Adipose tissue (tissue), 3 donors: ENCODE results near the gene CETP. TPM values are rescaled to one million over a fixed set of nuclear protein-coding genes. Genes with fewer than 3 reads are reported as not detected.
"Not testable (repeated sequence)": the region's sequence is repeated elsewhere in the genome, so short reads cannot be mapped to it uniquely, and the experiment has no call there.

ENCODE experiments used
- H3K27ac ChIP-seq: one replicate; pipeline ENCODE4 v1.5.1; 2013; ENCODE audit warnings: low read depth, low read length
- whole genome bisulfite sequencing, 3 donors: extraction: QIAGEN DNeasy Blood & Tissue Kit; methylation state at CpG; one replicate each; pipeline ENCODE4 v1.1.7; 2013; 5-methylcytosine and 5-hydroxymethylcytosine counted together
- polyA plus RNA-seq, 3 donors: library from polyadenylated mRNA; stranded (reverse); fragments of 200-250 nt; gene quantifications; one replicate each; pipeline ENCODE4 v1.2.3, GENCODE V29; 2013
- donor health status: healthy with polysubstance abuse.
- donor health status: Bipolar disorder and iron deficiency.
- donor health status: healthy.

Gene CETP
- polyA plus RNA-seq, 3 donors = 0.39 to 2.8 (median 0.89) TPM

DNA sequence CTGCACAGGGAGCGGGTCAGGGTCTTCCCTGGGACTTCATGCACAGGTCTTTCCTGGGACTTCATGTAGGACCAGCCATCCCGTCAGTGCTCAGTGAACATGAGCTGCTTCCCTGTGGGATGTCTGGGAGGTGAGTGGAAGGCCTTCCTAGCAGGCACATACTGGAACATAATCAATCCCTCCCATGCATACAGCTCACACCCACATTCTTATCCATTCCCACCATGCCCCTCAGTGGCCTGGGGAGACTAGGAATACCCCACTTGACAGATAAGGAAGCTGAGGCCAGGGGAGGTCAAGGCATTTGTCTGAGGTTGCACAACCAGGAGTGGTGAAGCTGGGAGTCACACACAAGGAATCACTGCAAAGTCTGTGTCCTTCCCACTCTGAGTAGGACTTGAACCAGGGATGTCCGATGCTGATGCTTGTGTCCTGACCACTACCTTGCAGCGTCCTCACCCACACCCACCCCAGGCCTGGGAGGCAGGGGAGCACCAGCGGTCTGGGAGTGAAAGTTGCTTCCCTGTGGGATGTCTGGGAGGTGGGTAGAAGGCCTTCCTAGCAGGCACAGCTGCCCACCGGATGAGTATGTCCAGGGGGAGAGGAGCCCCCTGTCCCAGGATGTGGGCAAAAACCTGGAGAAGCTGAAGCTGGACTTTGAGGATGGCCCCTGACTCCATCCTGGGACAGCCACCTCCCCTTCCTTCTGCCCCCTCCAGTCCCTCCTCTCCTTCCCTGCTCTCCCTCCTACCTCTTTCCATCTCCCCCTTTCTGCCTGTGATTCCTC lies 26.6 kb downstream of the CETP start:
- peak overlapping the region; percentile 21 for H3K27ac ChIP-seq
- 64 to 89% (median 68%) methylated on average over 6 of the region's 6 CpGs for WGBS, 3 donors

DNA sequence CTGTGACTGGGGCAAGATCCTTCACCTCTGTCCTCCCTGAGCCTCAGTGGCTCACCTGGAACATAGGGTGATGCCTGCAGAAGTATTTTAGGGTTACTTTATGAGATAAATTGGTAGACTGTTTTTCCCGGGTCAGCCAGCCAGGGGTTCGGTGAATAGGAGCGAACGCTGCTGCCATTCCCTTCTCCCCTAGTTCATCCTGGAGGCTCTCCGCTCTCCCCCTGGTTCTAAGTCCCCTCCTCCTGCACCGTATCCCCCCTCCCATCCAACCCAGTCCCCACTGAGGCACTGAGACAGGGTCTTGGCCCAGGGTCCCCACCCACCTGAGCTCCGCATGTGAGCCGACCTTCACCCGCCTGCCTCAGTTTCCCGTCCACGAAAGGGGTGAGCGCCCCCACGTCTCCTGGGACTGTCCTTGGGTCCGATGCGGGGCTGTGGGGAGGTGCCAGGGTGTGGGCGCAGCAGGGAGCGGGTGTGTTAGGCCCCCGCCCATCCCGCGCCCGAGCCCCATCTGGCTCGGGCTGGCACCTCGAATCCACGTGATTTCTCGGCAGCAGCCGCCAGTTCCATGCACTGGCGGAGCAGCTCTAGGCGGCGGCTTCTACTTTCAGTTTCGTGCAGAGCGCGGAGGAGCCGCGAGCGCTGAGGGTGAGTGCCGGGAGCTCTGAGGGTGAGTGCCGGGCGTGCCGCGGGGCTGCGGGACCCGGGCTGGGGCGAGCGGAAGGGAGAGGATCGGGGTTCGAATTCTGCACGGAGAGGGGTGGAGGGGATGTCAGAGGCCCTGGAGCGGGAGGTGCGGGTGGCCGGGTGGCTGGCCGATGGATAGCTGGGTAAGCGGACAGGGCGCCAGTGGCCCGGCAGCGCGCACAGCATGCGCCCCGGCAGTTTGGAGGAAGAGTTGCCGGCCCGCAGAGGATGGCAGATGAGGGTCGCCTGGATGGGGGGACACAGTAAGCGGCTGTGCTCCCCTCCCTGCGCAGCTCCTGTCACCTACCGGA lies 27.5 kb downstream of the CETP start, which contains the start of gene NLRC5:
Gene NLRC5, plus strand, starts transcription at position 610 of the 998 bp plus-strand sequence. CDS start 31,156 bp downstream, outside the sequence.
- 2 to 6% (median 2%) methylated on average over 58 to 64 of the region's 64 CpGs for WGBS, 3 donors

DNA sequence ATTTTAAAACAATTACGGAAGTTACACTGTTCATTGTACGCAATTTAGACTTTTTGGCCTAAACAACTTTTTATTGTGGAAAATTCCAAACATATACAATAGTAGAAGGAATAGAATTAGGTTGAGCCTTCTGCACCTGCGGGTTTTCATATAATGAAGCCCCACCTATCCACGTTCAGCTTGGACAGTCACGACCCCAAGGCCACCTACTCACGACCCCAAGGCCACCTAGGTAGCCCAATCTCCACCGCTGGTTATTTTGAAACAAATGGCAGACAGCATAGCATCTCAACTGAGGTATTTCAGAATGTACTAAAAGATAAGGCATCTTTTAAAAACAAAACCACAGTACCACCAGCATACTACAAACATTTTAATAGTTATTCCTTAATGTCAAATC lies 28.2 kb downstream of the CETP start:
- WGBS, 3 donors = 11 to 17% (median 15%) methylated on average over 7 of the region's 7 CpGs
- no peak overlapping the region for H3K27ac ChIP-seq

More for the DNA sequence above, 27.5 kb downstream of the CETP start, which contains the start of gene NLRC5:
- H3K27ac ChIP-seq = peak within 1 kb of the TSS; percentile 21

DNA sequence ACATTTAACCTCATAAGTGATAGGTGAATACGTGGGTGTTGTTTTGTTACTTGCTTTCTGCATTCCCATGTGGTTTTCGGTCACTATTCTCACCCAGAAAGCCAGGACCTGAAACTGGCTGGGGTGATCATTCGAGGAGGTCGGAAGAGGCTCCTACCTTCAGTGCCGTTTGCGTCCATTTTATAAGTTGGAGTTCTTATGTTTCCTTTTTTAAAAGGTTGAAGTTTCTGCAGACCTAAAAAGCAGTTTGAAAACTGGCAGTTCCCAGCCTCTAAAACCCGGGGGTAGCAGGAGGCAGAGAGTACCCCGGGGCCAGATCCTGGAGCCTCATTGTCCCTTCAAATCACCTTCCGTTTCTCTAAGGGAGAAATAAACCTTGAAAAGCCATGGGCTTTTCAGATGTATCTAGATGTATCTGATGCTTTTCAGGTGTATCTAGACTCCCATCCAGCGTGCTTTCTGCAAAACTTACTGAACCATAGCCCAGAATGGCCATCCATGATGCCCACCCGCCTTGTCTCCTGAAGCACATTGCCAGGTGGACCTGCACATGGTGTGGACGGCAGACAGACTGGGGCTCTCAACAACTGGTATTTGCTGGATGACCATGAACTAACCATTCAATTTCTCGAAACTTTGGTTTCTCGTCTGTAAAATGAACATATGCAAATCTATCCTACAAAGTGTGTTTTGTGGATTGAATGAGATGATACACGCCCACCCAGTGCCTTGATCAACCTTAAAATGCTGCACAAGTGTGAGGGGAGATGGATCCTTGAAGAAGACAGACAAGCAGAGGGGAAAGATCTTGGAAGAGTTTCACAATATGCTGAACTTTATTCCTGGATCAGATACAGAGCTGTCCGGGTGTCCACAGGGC lies 28.9 kb downstream of the CETP start:
- WGBS, 3 donors = 59 to 83% (median 65%) methylated on average over 16 of the region's 16 CpGs
- H3K27ac ChIP-seq = no peak overlapping the region

DNA sequence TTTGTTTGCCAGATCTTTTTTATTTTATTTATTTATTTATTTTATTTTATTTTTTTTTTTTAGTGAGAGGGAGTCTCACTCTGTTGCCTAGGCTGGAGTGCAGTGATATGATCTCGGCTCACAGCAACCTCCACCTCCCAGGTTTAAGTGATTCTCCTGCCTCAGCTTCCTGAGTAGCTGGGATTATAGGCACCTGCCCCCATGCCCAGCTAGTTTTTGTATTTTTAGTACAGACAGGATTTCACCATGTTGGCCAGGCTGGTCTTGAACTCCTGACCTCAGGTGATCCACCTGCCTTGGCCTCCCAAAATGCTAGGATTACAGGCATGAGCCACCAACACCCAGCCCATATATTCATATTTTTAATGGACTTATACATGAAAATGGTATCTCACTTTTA lies 30.7 kb downstream of the CETP start:
- 78 to 94% (median 88%) methylated on average over 1 of the region's 1 CpG for WGBS, 3 donors
- H3K27ac ChIP-seq = not testable (repeated sequence)

DNA sequence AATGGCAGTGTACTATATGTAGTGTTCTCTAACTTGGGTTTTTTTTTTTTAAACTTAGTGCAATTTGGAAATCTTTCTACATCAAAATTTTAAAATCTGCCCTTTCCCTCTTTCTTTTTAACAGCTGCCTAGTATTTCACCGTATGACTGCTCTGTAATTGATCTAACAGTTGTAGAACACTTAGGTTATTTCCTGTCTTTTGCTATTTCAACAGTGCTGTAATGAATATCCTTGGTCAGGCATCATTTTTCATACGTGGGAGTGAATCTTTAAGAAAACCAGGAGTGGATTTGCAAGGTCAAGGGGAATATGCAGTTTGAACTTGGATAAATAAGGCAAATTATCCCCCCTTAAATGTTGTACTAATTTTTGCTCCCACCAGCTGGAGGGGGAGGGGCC lies 31.5 kb downstream of the CETP start:
- 18 to 68% (median 31%) methylated on average over 2 of the region's 2 CpGs for WGBS, 3 donors
- H3K27ac ChIP-seq = no peak overlapping the region

DNA sequence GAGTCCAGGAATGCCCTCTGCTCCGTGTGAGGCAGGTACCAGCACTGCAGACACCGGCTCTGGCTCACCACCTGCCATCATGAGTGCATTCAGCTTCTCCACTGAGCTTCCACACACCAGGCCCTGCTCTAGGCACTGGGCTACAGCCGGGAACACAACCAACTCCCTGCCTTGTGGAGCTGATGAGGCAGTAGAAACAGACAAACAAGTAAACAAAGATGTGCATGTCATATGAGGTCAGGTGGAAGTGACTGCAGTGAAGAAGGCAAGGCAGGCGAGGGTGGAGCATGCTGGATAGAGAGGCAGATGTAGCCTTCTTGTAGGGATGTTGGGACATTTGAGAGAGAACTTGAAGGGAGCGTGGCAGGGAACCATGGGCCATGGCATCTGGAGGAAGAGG lies 32.6 kb downstream of the CETP start:
- 79 to 90% (median 83%) methylated on average over 5 of the region's 5 CpGs for WGBS, 3 donors
- H3K27ac ChIP-seq = no peak overlapping the region

DNA sequence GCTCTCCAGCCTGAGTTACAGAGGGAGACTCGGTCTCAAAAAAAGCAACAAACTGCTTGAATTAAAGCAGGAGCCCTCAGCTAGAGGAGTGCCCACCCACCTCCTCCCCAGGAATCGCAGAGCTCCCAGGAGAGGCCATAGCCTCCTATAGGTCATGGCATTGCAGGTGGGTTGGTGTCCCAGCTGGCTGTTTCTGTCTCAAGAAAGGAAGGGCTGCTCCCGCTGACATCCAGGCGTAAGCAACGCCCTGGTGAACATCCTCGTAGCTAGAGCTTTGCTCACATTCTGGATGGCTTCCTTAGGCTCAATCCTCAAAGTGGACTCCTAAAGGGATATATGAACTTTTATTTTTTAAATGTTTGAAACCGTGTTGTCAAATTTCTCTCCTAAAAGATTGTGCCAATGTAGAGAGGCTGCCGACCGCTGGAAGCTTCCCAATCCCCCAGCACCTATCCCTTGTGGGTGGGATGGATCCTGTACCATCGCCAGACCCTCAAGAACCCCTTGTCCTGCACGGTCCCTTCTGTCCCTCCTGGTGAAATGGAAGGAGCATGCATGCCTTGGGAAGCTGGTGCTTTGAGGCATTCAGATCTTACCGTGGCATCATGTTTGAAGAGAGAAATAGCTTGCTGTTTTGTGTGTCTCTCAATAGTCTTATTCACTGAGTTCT lies 33.5 kb downstream of the CETP start:
- no peak overlapping the region for H3K27ac ChIP-seq
- WGBS, 3 donors = 75 to 82% (median 79%) methylated on average over 12 of the region's 12 CpGs

DNA sequence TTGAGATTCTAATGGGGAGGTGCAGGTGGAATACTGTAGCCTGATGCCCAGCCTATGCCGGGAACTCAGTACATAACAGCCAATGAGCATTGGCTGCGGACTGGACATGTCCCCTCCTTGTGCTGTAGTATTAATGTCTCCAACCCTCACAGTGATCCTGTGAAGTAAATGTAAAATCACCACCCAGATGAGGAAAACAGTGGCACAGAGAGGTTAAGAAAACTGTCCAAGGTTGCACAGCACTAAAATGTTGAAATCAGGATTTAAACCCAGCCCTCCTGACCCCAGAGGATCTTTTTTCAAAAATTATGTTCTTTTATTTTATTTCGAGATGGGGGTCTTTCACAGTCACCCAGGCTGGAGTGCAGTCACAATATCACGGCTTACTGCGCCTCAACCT lies 35.5 kb downstream of the CETP start:
- WGBS, 3 donors = 89 to 97% (median 93%) methylated on average over 5 of the region's 5 CpGs
- H3K27ac ChIP-seq = no peak overlapping the region

DNA sequence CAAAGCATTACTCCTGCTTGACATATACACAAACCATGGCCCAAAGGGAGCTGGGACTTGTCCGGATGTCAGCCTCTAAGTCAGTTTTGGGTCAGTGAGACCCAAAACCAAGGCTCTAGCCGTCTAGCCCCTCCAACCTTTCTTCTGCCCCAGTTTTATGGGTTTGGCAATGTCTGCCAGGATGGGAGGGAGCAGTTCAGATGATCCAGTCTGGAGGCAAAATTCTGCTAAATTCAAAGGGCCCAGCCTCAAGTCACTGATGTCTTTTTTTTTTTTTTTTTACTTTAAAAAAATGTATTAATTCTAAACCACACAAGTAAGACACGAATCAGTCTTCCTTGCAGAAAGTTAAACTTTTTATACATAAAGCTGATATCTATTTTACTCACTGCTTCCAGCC lies 36.2 kb downstream of the CETP start:
- 64 to 81% (median 81%) methylated on average over 3 of the region's 3 CpGs for WGBS, 3 donors
- H3K27ac ChIP-seq = no peak overlapping the region

DNA sequence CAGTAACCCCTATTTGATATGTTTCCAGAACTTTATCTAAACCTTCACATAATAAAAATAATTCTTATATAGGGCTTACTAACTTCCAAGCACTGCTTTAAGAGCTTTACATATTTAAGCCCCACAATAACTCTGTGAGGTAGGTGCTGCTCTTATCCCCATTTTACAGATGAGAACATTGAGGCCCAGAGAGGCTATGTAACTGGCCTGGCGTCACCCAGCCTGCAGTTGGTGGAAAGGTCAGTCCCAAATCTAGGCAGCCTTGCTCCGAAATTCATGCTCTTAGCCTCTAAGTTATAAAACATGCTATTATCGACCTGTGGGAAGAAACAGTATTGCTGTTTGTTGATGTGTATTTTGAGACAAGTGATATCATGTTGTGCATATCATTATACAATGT lies 36.6 kb downstream of the CETP start:
- 93 to 97% (median 94%) methylated on average over 3 of the region's 3 CpGs for WGBS, 3 donors
- no peak overlapping the region for H3K27ac ChIP-seq

DNA sequence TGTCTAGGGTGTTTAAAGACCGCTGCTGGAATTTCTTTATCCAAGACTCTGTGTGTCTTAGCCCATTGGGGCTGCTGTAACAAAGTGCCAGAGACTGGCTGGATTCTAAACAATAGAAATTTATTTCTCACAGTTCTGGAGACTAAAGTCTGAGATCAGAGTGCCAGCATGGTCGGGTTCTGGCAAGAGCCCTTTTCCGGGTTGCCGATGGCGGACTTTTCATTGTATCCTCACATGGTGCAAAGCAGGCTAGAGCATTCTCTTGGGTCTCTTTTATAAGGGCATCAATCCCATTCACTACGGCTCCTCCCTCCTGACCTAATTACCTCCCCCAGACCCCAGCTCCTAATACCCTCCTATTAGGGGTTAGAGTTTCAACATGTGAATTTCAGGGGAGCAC lies 37.1 kb downstream of the CETP start:
- 80 to 87% (median 85%) methylated on average over 6 of the region's 6 CpGs for WGBS, 3 donors
- H3K27ac ChIP-seq = no peak overlapping the region

DNA sequence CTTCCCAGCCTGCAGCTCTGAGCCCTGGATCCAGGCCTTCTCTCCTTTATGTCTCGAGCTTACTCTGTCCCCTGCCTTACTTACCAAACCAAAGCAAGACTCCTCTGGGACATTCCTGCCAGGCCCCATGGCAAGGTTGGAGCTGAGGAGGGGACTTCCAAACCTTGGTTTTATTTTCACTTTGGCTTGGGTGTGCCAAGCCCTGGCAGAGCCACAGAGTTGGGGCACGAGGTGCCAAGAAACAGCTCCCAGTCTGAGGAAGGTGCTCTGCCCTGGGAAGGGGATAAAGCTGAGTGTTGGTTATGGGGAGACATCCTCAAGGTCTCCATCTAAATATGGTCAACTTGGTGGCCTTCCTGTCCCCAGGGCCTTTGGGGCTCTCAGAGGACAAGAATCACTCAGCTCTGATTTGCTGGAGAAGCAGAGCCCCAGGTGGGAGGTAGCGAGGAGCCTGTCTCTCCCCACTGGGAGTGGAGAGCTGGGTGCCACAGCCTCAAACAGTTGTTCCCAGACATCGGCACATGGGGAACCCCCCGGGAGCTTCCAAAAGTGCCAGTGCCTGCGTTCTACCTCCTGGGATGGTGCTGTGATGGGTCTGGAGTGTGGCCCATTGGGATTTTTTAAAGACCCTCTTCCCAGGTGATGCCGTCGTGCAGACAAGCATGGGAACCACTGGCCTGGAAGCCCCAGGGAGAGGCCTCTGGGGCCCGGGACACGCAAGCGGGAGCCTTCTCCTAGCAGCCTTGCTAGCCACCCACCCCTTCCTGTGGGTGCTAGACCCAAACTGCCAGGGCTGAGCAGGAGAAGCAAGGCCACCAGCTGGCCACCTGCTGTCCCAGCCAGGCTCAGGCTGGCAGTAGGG lies 37.9 kb downstream of the CETP start:
- 70 to 84% (median 79%) methylated on average over 11 of the region's 11 CpGs for WGBS, 3 donors
- no peak overlapping the region for H3K27ac ChIP-seq

DNA sequence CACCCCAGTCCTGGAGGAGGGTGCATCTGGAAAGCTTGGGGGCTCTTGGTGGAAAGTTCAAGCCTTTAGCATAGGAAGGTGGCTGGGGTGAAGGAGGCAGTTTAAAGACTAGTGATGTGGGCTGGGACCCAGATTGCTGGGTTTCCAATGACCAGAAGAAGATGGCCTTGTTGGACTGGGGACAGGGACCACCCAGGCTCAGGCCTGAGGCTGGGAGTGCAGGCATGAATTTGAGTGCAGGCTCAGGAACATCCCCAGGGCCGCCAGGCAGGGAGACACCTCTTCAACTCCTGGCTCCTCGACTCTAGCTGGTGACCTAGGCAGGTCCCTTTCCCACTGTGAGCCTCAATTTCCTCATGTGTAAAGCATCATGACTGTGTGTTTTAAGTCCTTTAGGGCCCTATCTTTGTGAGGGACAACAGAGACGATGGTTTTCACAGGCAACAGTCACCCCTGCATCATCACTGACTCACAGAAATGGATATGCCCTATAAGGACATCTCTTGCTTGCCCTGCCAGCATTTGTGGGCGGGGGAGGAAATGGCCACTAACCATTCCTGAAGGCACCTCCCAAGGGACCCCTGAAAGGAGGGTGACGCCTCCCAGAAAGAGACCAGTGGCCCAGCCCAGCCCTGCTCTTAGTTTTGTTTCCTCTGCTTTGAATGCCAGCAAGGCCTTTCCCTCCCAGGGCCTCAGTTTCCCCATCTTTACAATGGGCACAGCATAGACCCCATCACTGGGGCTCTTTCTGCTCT lies 38.7 kb downstream of the CETP start:
- no peak overlapping the region for H3K27ac ChIP-seq
- 57 to 75% (median 70%) methylated on average over 5 of the region's 5 CpGs for WGBS, 3 donors

DNA sequence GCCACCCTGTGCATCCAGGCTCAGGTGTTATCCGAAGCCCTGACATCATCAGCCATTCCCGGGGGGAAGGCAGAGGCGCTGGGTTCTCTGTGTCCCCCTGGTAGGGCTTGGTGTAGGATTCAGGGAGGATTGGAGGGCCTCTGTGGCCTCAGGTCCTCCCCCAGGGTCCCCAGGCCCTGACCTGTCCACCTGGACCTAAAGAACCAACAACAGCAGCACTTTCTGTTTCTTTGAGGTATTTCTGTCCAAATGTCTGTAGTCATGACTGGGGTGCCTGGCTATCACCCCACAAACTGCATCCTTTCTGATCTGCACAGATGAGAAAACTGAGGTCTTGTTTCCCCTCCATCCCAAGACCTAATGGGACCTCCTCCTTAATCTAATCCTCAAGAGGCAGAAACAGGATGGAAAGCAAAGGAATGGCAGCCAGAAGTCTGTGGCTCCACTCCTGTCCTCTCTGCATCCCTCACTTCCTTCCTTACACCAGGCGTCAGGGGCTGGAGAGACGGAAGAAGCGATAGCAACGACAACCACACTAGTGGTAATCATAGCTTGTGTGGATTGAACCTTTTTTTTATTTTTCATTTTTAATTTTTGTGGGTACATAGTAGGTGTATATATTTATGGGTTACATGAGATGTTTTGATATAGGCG lies 39.4 kb downstream of the CETP start:
- 70 to 79% (median 75%) methylated on average over 8 of the region's 8 CpGs for WGBS, 3 donors
- no peak overlapping the region for H3K27ac ChIP-seq
